Effector memory CD8-positive, alpha-beta T cell (primary cell): ENCODE measurements around the gene ZNF148.

Source experiments
- ATAC-seq: fragments of 150-1000 bp; cut with Tn5 transposase; replicated peaks from 2 replicates; pipeline ENCODE4 v1.10.0; 2021; ENCODE audit warnings: mild to moderate bottlenecking, moderate library complexity
- DNase-seq, 3 experiments: peaks; one replicate each; pipeline ENCODE4 v3.0.0; 2021
- H3K27ac Mint-ChIP-seq, 2 donors: one replicate each; pipeline ENCODE4 v1.8.0; 2022; ENCODE audit warnings: mild to moderate bottlenecking in 2 of 2, mixed read lengths in 2 of 2, moderate library complexity in 2 of 2
- H3K27me3 Mint-ChIP-seq, 2 donors: one replicate each; pipeline ENCODE4 v1.8.0; 2022; ENCODE audit warnings: mixed read lengths in 2 of 2
- H3K36me3 Mint-ChIP-seq: one replicate; pipeline ENCODE4 v1.8.0; 2022; ENCODE audit warnings: mild to moderate bottlenecking, moderate library complexity, mixed read lengths; ENCODE audit not compliant: insufficient read depth
- H3K4me1 Mint-ChIP-seq, 2 donors: one replicate each; pipeline ENCODE4 v1.8.0; 2022; ENCODE audit warnings: low read depth in 2 of 2, mixed read lengths in 2 of 2
- H3K4me3 Mint-ChIP-seq, 2 donors: one replicate each; pipeline ENCODE4 v1.8.0; 2022; ENCODE audit warnings: mild to moderate bottlenecking in 2 of 2, mixed read lengths in 2 of 2, moderate library complexity in 2 of 2
- H3K9me3 Mint-ChIP-seq, 2 donors: one replicate each; pipeline ENCODE4 v1.8.0; 2022; ENCODE audit warnings: mixed read lengths in 2 of 2

Gene ZNF148

GRCh38 chr3:125194061-125194848, 180.9 kb downstream of the ZNF148 start:
- Mint-ChIP-seq H3K36me3 (no peaks in the 10 kb centered on the region), H3K27me3 (no peaks in the 10 kb centered on the region)
- no peak for ATAC-seq

GRCh38 chr3:125192190-125193035, 182.7 kb downstream of the ZNF148 start:
- Mint-ChIP-seq H3K4me1 (no peaks in the 10 kb centered on the region), H3K4me3 (no peak overlapping the region), H3K27ac (no peak overlapping the region), H3K9me3 (no peaks in the 10 kb centered on the region), H3K36me3 (no peaks in the 10 kb centered on the region), H3K27me3 (no peaks in the 10 kb centered on the region)
- ATAC-seq, result no peak
- no peak for DNase-seq

More at GRCh38 chr3:125194061-125194848, 180.9 kb downstream of the ZNF148 start:
- H3K4me1 Mint-ChIP-seq, result no peaks in the 10 kb centered on the region
- DNase-seq, result no peak
- H3K9me3 Mint-ChIP-seq, result no peaks in the 10 kb centered on the region
- H3K4me3 Mint-ChIP-seq, result no peak overlapping the region
- no peak overlapping the region for H3K27ac Mint-ChIP-seq

- Mint-ChIP-seq H3K27me3 (no peaks in the 10 kb centered on the region), H3K36me3 (no peaks in the 10 kb centered on the region), H3K9me3 (no peaks in the 10 kb centered on the region), H3K4me1 (no peaks in the 10 kb centered on the region), H3K4me3 (no peak overlapping the region), H3K27ac (no peak overlapping the region)
- DNase-seq (no peak), ATAC-seq (no peak)
Measured at GRCh38 chr3:125191730-125192129, 183.4 kb downstream of the ZNF148 start.

GRCh38 chr3:125191256-125191655, 183.9 kb downstream of the ZNF148 start:
- ATAC-seq (no peak), DNase-seq (no peak)
- no peak overlapping the region for H3K4me3 Mint-ChIP-seq
- no peaks in the 10 kb centered on the region for H3K9me3 Mint-ChIP-seq
- no peaks in the 10 kb centered on the region for H3K4me1 Mint-ChIP-seq
- H3K27me3 Mint-ChIP-seq, result no peaks in the 10 kb centered on the region
- no peaks in the 10 kb centered on the region for H3K36me3 Mint-ChIP-seq
- no peak overlapping the region for H3K27ac Mint-ChIP-seq

- Mint-ChIP-seq H3K4me1 (no peaks in the 10 kb centered on the region), H3K9me3 (no peaks in the 10 kb centered on the region), H3K27ac (no peak overlapping the region), H3K4me3 (no peak overlapping the region), H3K27me3 (no peaks in the 10 kb centered on the region), H3K36me3 (no peaks in the 10 kb centered on the region)
- ATAC-seq (no peak), DNase-seq (no peak)
Measured at GRCh38 chr3:125190786-125191185, 184.3 kb downstream of the ZNF148 start.

- Mint-ChIP-seq H3K36me3 (no peaks in the 10 kb centered on the region), H3K27ac (no peak overlapping the region), H3K27me3 (no peaks in the 10 kb centered on the region), H3K4me1 (no peaks in the 10 kb centered on the region), H3K9me3 (no peaks in the 10 kb centered on the region), H3K4me3 (no peak overlapping the region)
- ATAC-seq (no peak), DNase-seq (no peak)
Measured at GRCh38 chr3:125189378-125190165, 185.6 kb downstream of the ZNF148 start.

- Mint-ChIP-seq H3K9me3 (no peaks in the 10 kb centered on the region), H3K4me3 (no peak overlapping the region), H3K36me3 (no peaks in the 10 kb centered on the region), H3K4me1 (no peaks in the 10 kb centered on the region), H3K27me3 (no peaks in the 10 kb centered on the region), H3K27ac (no peak overlapping the region)
- ATAC-seq (no peak), DNase-seq (no peak)
Measured at GRCh38 chr3:125188955-125189354, 186.2 kb downstream of the ZNF148 start.

- Mint-ChIP-seq H3K27ac (no peak overlapping the region), H3K9me3 (no peaks in the 10 kb centered on the region), H3K4me3 (no peak overlapping the region), H3K27me3 (no peaks in the 10 kb centered on the region), H3K4me1 (no peaks in the 10 kb centered on the region), H3K36me3 (no peaks in the 10 kb centered on the region)
- DNase-seq (no peak), ATAC-seq (no peak)
Measured at GRCh38 chr3:125187599-125187910, 187.6 kb downstream of the ZNF148 start.

GRCh38 chr3:125186800-125187598, 188.1 kb downstream of the ZNF148 start:
- no peaks in the 10 kb centered on the region for H3K27me3 Mint-ChIP-seq

GRCh38 chr3:125186261-125186787, 188.8 kb downstream of the ZNF148 start:
- no peaks in the 10 kb centered on the region for H3K4me1 Mint-ChIP-seq
- no peaks in the 10 kb centered on the region for H3K36me3 Mint-ChIP-seq
- H3K4me3 Mint-ChIP-seq, result no peak overlapping the region
- no peak for DNase-seq
- no peak for ATAC-seq
- no peak overlapping the region for H3K27ac Mint-ChIP-seq
- H3K27me3 Mint-ChIP-seq, result no peaks in the 10 kb centered on the region
- H3K9me3 Mint-ChIP-seq, result no peaks in the 10 kb centered on the region

More at GRCh38 chr3:125186800-125187598, 188.1 kb downstream of the ZNF148 start:
- Mint-ChIP-seq H3K4me1 (no peaks in the 10 kb centered on the region), H3K36me3 (no peaks in the 10 kb centered on the region), H3K27ac (no peak overlapping the region), H3K9me3 (no peaks in the 10 kb centered on the region), H3K4me3 (no peak overlapping the region)
- DNase-seq, result no peak
- ATAC-seq, result no peak

- no peaks in the 10 kb centered on the region for H3K36me3 Mint-ChIP-seq
- no peaks in the 10 kb centered on the region for H3K27me3 Mint-ChIP-seq
- H3K4me1 Mint-ChIP-seq, result no peaks in the 10 kb centered on the region
- no peak overlapping the region for H3K27ac Mint-ChIP-seq
- no peak for ATAC-seq
- no peaks in the 10 kb centered on the region for H3K9me3 Mint-ChIP-seq
- no peak for DNase-seq
- H3K4me3 Mint-ChIP-seq, result no peak overlapping the region
Measured at GRCh38 chr3:125185805-125186204, 189.3 kb downstream of the ZNF148 start.

- no peaks in the 10 kb centered on the region for H3K9me3 Mint-ChIP-seq
- H3K27ac Mint-ChIP-seq, result no peak overlapping the region
- DNase-seq (no peak), ATAC-seq (no peak)
- no peaks in the 10 kb centered on the region for H3K36me3 Mint-ChIP-seq
- H3K27me3 Mint-ChIP-seq, result no peaks in the 10 kb centered on the region
- no peak overlapping the region for H3K4me3 Mint-ChIP-seq
- peaks cover 0 to 2% of the 10 kb centered on the region in 2 donors for H3K4me1 Mint-ChIP-seq
Measured at GRCh38 chr3:125179884-125180240, 195.3 kb downstream of the ZNF148 start.
